BLaER1 (cell line): ENCODE measurements around the gene IL1RAPL1.

Source experiments
- H3K27ac ChIP-seq: shearing (Covaris generic); formaldehyde crosslinking; 2 replicates; pipeline ENCODE4 v1.8.1; 2022
- H3K27me3 ChIP-seq: shearing (Covaris generic); formaldehyde crosslinking; 2 replicates; pipeline ENCODE4 v1.8.1; 2022
- H3K36me3 ChIP-seq: shearing (Covaris generic); formaldehyde crosslinking; 2 replicates; pipeline ENCODE4 v1.8.1; 2022
- H3K4me1 ChIP-seq: shearing (Covaris generic); formaldehyde crosslinking; 2 replicates; pipeline ENCODE4 v1.8.1; 2022
- H3K4me2 ChIP-seq: shearing (Covaris generic); formaldehyde crosslinking; 2 replicates; pipeline ENCODE4 v1.8.1; 2022
- H3K4me3 ChIP-seq: shearing (Covaris generic); formaldehyde crosslinking; 2 replicates; pipeline ENCODE4 v1.8.1; 2022
- H3K9ac ChIP-seq: shearing (Covaris generic); formaldehyde crosslinking; 2 replicates; pipeline ENCODE4 v1.8.1; 2022
- H3K9me3 ChIP-seq: shearing (Covaris generic); formaldehyde crosslinking; 2 replicates; pipeline ENCODE4 v1.8.1; 2022
- H4K20me1 ChIP-seq: shearing (Covaris generic); formaldehyde crosslinking; 2 replicates; pipeline ENCODE4 v1.8.1; 2022
- Cebpa-rat ChIP-seq: shearing (Covaris generic); IDR thresholded peaks from 2 replicates; pipeline ENCODE4 v1.8.1; 2022

The IL1RAPL1 gene

GRCh38 chrX:29841750-29842149 lies 1254.5 kb downstream of the IL1RAPL1 start:
- H3K9me3 ChIP-seq, result no peaks in the 10 kb centered on the region
- no peaks in the 10 kb centered on the region for H3K27me3 ChIP-seq
- no peaks in the 10 kb centered on the region for H3K36me3 ChIP-seq
- no peaks in the 10 kb centered on the region for H4K20me1 ChIP-seq
- no peak overlapping the region for H3K4me3 ChIP-seq
- peaks cover 19% of the 10 kb centered on the region for H3K4me1 ChIP-seq
- no peak overlapping the region for H3K27ac ChIP-seq
- no peak for TF ChIP-seq Cebpa-rat
- peak overlapping the region; percentile 44 for H3K4me2 ChIP-seq
- no peak overlapping the region for H3K9ac ChIP-seq

- peak overlapping the region; percentile 44 for H3K4me2 ChIP-seq
- TF ChIP-seq Cebpa-rat, result no peak
- no peak overlapping the region for H3K4me3 ChIP-seq
- H3K27me3 ChIP-seq, result no peaks in the 10 kb centered on the region
- no peaks in the 10 kb centered on the region for H4K20me1 ChIP-seq
- no peaks in the 10 kb centered on the region for H3K36me3 ChIP-seq
- no peaks in the 10 kb centered on the region for H3K9me3 ChIP-seq
- no peak overlapping the region for H3K9ac ChIP-seq
- H3K4me1 ChIP-seq, result peaks cover 19% of the 10 kb centered on the region
- no peak overlapping the region for H3K27ac ChIP-seq
Measured at GRCh38 chrX:29842552-29842951, 1255.3 kb downstream of the IL1RAPL1 start.

DNA sequence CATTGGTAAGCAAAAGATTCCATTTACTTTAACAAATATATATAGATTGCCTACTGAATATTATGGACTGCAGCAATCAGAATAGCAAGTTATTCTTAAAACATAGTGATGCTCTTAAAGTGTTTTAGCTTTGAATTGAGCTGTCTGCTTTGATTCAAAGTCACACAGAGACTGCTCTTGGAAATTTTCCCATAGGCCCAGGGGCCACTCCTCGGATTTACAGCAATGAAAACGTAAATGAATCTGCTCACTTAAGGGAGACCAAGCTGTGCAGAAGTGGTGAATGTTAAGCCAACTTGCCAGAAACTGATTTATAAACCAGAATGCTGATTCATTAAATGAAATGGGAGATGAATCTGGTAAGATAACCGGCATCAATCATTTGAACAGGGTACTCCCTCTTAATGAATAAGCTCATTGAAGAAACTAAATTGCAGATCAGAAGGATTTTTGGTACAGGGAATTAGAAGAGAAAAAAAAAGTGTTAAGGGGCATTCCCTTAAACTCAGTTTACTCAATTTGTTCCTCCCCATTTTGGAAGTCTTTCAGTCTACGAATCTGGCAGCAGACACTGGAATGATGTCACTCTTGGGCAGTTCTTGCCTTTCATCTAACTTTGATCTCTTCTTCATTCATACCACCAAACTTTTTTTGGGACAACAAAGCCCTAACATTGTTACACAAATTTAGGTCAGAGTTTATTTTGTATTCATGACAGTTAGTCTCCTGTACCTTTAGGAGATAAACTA lies 1264.8 kb downstream of the IL1RAPL1 start:
- Histone ChIP-seq H3K4me3 (no peak overlapping the region), H3K9me3 (no peaks in the 10 kb centered on the region), H3K27ac (no peak overlapping the region)

DNA sequence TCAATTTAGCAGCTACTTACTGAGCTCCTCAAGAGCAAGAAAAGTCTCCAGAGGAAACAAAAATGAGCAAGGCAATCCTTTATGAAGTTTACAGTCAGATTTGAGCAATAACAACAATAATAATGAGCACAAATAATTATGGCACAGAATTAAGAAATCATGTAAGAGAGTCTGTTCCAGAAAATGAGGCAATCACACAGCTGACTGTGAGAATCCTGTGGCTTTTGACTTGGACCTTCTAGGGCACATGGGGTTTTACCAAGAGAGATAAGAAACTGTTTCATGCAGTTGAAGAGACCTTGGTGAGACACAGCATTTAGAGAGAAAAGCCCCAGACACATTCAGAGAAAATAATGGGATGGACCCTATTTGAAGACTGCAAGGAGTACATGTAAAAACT lies 1265.5 kb downstream of the IL1RAPL1 start:
- no peak overlapping the region for H3K4me3 ChIP-seq
- no peak overlapping the region for H3K4me2 ChIP-seq
- TF ChIP-seq Cebpa-rat, result no peak
- no peaks in the 10 kb centered on the region for H3K36me3 ChIP-seq
- H3K4me1 ChIP-seq, result no peaks in the 10 kb centered on the region
- H3K27me3 ChIP-seq, result no peaks in the 10 kb centered on the region
- no peak overlapping the region for H3K9ac ChIP-seq
- no peaks in the 10 kb centered on the region for H4K20me1 ChIP-seq
- H3K9me3 ChIP-seq, result no peaks in the 10 kb centered on the region
- H3K27ac ChIP-seq, result no peak overlapping the region

More for the DNA sequence above, 1264.8 kb downstream of the IL1RAPL1 start:
- H3K4me2 ChIP-seq, result no peak overlapping the region
- H3K36me3 ChIP-seq, result no peaks in the 10 kb centered on the region
- no peaks in the 10 kb centered on the region for H4K20me1 ChIP-seq
- H3K9ac ChIP-seq, result no peak overlapping the region
- H3K4me1 ChIP-seq, result no peaks in the 10 kb centered on the region
- no peak for TF ChIP-seq Cebpa-rat
- H3K27me3 ChIP-seq, result no peaks in the 10 kb centered on the region

DNA sequence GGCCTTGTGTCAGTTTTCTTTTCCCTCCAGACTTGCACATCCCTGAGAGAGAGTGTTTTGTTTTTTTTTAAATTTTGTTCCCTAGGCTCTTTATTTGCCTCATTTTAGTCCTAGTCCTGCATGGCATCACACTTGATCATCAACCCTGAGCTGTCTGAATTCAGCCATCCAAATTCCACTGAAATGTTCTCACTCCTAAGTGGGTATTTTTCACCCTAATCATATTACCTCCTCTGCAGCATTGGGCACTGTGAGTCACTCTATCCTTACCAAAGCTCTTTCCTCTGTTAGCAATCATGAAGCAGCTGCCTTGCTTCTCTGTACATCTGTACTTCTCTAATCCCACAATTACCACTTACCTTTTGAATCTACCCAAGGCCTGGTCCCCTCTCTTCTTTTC lies 1271.5 kb downstream of the IL1RAPL1 start:
- H3K36me3 ChIP-seq, result no peaks in the 10 kb centered on the region
- no peak overlapping the region for H3K27ac ChIP-seq
- no peaks in the 10 kb centered on the region for H4K20me1 ChIP-seq
- H3K27me3 ChIP-seq, result no peaks in the 10 kb centered on the region
- TF ChIP-seq Cebpa-rat, result no peak
- H3K4me3 ChIP-seq, result no peak overlapping the region
- H3K9ac ChIP-seq, result no peak overlapping the region
- no peaks in the 10 kb centered on the region for H3K9me3 ChIP-seq
- no peaks in the 10 kb centered on the region for H3K4me1 ChIP-seq
- H3K4me2 ChIP-seq, result no peak overlapping the region

- Histone ChIP-seq H3K4me3 (no peak overlapping the region), H3K36me3 (no peaks in the 10 kb centered on the region), H3K9ac (no peak overlapping the region), H3K4me2 (no peak overlapping the region), H3K27me3 (no peaks in the 10 kb centered on the region), H3K9me3 (no peaks in the 10 kb centered on the region), H3K4me1 (no peaks in the 10 kb centered on the region), H3K27ac (no peak overlapping the region), H4K20me1 (no peaks in the 10 kb centered on the region)
- TF ChIP-seq Cebpa-rat, result no peak
Measured at GRCh38 chrX:29862126-29862677, 1275.0 kb downstream of the IL1RAPL1 start.

DNA sequence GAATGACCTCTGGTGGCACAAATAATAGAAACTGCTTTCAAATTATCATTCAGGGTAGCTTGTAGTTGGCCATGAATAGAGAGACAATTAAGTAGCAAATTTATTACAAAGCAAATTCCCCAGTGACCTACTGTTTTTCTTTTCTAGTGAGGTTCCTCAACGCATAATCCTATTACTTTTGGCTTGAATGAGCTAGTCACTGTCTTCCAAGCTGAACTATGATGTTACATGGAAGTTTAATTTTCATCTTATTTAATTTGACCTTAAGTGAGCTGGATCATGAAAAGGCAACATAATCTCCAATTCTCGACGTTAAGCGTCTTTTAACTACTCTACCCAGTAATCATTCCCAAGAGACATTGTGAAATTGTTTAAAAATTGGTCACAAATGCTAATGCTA lies 1280.7 kb downstream of the IL1RAPL1 start:
- Histone ChIP-seq H3K9me3 (0 out of 2 replicates have a peak, but pooled peaks cover 5% of the 10 kb centered on the region), H3K36me3 (no peaks in the 10 kb centered on the region), H3K27ac (no peak overlapping the region), H3K4me1 (peaks cover 16% of the 10 kb centered on the region), H3K4me2 (no peak overlapping the region), H4K20me1 (no peaks in the 10 kb centered on the region), H3K27me3 (no peaks in the 10 kb centered on the region), H3K9ac (no peak overlapping the region), H3K4me3 (no peak overlapping the region)
- TF ChIP-seq Cebpa-rat, result no peak

- Histone ChIP-seq H3K4me2 (no peak overlapping the region), H3K27ac (no peak overlapping the region), H3K36me3 (no peaks in the 10 kb centered on the region), H3K9me3 (0 out of 2 replicates have a peak, but pooled peaks cover 5% of the 10 kb centered on the region), H3K27me3 (no peaks in the 10 kb centered on the region), H4K20me1 (no peaks in the 10 kb centered on the region), H3K4me3 (no peak overlapping the region), H3K9ac (no peak overlapping the region), H3K4me1 (peaks cover 24% of the 10 kb centered on the region)
- TF ChIP-seq Cebpa-rat, result no peak
Measured at GRCh38 chrX:29869837-29870236, 1282.6 kb downstream of the IL1RAPL1 start.

DNA sequence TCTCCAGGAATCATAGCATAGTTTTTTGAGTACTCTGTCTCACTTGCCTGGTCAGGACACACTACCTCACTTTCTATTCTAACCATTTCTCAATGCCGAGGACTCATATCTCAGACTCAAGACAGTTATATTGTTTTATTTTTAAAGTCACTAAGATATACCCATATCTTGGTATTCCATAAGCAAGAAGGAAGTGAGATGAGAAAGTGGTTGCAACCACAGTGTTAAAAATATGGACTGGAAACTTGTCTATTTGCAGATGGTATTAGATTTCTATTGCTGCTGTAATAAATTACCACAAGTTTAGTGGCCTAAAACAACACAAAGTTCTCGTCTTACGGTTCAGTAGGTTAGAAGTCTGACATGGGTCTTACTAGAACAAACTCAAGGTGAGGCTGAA lies 1283.4 kb downstream of the IL1RAPL1 start:
- H4K20me1 ChIP-seq, result no peaks in the 10 kb centered on the region
- H3K9ac ChIP-seq, result no peak overlapping the region
- no peaks in the 10 kb centered on the region for H3K27me3 ChIP-seq
- peaks cover 24% of the 10 kb centered on the region for H3K4me1 ChIP-seq
- TF ChIP-seq Cebpa-rat, result no peak
- 0 out of 2 replicates have a peak, but pooled peaks cover 5% of the 10 kb centered on the region for H3K9me3 ChIP-seq
- H3K36me3 ChIP-seq, result no peaks in the 10 kb centered on the region
- no peak overlapping the region for H3K4me3 ChIP-seq
- H3K27ac ChIP-seq, result no peak overlapping the region
- H3K4me2 ChIP-seq, result peak overlapping the region; percentile 32

- Histone ChIP-seq H3K9ac (no peak overlapping the region), H3K27me3 (no peaks in the 10 kb centered on the region), H3K9me3 (0 out of 2 replicates have a peak, but pooled peaks cover 5% of the 10 kb centered on the region), H4K20me1 (no peaks in the 10 kb centered on the region), H3K4me2 (peak overlapping the region; percentile 13), H3K4me3 (no peak overlapping the region), H3K36me3 (no peaks in the 10 kb centered on the region), H3K27ac (no peak overlapping the region), H3K4me1 (peaks cover 24% of the 10 kb centered on the region)
- TF ChIP-seq Cebpa-rat, result no peak
Measured at GRCh38 chrX:29872831-29873230, 1285.6 kb downstream of the IL1RAPL1 start.
